HG03095 (cell line): ENCODE results near the gene GREB1.

Experiments used
- ATAC-seq: cut with Tn5 transposase; IDR thresholded peaks from one replicate; pipeline ENCODE4 v1.9.1; 2021; ENCODE audit warnings: moderate library complexity; ENCODE audit not compliant: unreplicated experiment

Gene GREB1

DNA sequence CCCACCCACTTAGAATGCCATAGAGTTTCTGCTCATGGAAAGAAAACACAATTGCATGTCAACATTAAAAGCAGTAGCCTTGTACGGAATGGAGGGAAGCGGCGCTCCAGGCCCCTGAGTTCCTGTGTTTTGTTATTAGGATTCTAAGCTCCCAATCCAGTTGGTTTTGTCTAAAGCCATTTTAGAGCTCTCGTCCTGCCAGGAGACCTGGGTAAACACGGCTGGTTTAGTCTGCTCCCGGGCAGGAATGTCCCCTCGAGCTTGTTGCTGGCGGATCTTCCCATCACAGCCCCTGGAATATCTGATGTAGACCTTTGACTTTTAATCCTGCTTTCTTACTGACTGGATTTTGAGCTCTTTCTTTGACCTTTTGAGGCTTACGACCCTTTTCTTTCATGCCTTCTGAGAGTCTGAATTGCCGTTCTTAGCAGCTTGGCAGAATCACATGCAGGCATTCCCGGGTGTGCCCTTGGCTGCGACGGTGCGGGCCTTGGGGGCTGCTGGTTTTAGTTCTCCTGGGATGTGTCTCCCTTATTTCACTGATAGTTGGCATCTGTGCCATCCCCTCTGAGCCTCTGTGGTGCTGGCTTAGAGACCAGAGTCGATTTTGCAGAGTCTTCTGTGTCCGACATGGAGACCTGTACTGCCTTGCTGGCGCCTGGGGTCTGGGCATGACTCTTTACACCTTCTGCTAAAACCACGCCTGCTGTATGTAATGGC lies 25.4 kb downstream of the GREB1 start:
- ATAC-seq: no peak

DNA sequence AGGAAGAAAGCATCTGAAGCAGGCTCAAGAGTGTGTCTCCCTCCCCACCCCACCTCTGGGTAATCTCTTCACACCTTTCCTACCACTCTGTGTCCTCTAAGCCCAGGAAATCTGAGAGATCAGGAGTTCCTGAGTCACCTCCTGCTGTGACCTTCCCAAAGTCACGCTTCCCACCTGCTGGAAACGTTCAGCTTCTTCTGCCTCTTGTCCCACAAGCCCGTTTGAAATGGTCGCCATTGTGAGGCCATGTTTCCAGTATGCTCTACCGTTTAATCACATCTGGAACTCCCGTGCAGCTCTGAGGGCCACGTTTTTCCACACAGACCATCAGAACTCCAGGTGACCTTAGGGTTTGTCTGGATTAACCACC lies 25.9 kb downstream of the GREB1 start:
- ATAC-seq: no peak

DNA sequence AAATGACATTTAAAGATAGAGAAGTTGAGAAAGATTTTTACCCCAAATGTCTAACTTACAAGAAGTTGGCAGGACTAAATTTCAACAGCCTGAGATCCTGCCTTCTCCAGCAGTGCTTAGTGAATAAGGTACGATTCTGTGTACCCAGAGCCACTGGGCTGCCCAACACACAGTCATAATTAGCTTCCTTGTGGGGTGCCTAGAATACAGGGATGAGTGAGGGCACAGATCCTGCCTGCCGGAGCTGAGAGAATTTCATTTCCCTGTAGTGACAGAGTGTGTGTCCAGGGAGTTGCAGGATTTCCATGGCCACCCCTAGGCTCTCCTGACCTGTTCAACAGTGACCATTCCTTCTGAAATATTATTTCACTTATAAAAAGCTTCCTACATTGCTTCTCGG lies 27.0 kb downstream of the GREB1 start:
- no peak for ATAC-seq

DNA sequence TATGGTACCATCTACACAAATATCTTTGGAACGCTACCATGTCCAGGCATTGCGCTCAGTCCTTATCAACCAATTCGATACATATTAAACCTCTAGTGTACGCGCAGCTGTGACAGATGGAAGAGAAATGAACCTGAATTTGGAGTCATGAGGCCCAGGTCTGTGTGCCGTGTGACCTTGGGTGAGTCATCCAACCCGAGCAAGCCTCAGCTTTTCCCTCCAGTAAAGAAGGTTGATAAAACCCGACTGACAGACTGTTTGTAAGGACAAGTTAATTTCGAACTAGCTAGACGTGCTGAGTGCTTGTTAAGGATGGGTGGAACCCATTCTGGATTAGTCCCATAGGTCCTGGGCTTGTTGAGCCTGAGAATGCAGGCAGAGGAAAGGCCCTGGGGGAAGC lies 28.2 kb downstream of the GREB1 start:
- ATAC-seq: no peak

DNA sequence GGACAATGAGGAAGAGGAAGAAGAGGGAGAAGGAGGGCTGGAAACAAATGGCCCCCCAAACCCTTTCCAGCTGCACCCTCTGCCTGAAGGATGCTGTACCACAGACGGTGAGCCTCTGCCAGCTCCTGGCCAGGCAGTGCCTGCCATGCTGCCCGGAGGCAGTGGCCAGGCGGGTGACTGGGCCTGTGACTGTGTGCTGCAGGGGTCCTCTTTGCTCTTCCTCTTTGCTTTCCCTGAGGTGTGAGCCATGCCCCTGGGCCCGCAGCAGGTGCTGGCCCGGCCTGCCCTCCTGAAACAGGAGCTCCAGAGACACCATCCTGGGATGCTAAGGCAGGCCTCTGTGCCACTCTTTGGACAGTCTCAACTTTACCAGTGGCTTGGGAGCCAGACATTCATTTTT lies 28.6 kb downstream of the GREB1 start:
- ATAC-seq: no peak

DNA sequence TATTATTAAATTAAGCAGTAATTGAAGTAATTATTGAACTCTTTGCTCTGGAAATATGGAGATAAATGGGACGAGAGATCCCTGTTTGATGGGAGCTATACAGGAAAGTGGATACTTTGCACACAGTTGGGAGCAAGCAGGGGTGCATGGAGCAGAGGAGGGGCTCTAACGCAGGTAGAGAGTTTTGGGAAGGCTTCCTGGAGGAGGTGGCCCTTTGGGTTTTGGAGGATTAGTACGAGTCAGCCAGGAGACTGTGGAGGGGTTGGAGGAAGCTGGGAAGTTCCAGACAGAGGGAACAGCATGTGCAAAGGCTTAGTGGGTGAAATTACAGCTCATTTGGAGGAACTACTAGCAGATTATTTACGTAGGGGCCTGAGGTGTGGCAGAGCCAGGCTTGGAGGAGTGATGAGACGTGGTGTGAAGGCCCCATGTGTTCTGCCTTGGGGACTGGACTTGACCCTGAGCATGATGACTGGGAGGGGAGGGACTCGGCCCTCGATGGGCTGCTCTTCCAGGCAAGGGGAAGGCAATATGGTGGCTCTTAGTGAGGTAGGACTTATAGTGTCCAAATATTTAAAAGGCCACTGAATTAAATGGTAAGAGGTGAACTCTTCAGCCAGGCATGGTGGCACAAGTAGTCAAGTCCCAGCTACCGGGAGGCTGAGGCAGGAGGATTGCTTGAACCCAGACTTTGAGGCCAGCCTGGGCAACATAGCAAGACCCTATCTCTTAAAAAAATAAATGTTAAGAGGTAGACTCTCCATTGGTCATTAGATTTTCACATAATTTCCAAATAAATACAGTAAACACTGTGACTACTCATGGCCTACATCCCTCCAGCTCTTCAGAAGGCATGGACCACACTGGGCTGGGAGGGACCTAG lies 30.2 kb downstream of the GREB1 start:
- ATAC-seq: no peak

DNA sequence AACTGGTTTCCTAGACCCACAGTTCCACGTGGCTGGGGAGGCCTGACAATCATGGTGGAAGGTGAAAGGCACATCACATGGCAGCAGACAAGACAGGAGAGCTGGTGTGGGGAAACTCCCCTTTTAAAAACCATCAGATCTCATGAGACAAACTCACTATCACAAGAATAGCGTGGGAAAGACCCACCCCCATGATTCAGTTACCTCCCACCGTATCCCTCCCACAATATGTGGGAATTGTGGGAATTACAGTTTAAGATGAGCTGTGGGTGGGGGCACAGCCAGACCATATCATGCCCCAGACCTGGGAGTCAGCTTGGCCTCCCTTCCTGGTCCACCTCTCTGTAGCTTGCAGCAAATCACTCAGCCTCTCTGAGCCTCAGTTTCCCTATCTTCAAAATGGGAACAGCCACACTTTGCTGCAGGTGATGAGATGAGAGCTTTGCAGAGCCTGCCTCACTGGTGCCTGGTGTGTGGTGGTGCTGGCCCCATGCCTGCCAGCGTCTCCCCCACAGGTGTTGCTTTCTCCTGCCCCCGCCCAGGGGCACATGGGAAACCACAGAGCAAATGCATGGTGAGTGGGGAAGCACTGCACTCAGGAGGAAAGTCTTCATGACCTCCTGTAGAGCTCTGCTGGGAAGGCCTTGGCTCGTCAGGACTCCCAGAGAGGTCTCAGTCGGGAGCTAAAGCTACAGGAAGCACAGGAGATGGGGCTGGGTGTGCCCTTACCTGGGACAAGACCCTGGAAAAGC lies 31.1 kb downstream of the GREB1 start:
- ATAC-seq: no peak

DNA sequence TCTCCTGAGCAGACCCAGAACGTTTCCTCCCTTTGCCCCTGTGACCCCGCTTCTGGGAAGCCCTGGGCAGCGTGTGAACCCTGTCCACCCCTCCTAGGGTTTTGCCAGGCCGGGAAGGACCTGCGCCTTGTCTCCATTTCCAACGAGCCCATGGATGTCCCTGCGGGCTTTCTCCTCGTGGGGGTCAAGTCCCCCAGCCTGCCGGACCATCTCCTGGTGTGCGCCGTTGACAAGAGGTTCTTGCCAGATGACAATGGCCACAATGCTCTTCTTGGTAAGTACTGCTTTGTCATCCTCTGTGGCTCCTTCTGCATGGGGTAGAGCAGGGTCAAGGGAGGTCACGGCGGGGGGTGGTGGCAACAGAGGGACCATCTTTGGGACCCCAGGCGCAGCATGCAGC lies 32.5 kb downstream of the GREB1 start:
- no peak for ATAC-seq

DNA sequence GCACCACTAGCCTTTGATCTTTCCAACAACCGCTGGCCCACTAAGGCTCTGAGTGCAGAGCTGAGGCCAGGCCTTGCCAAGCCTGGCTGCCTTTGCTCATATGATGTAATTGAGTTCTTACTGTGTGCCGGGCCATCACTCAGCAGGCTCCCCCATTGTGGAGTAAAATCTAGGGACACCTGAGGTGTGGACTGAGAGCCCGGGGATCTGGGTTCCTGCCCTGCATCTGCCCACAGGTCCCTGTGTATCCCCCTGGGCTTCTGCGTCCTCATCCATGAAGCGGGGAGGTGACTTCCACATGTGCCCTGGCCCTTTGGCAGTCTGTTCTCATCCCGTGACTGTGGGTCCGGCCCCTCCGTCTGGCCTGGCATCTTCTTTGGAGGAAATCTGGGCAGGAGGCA lies 33.8 kb downstream of the GREB1 start:
- no peak for ATAC-seq

DNA sequence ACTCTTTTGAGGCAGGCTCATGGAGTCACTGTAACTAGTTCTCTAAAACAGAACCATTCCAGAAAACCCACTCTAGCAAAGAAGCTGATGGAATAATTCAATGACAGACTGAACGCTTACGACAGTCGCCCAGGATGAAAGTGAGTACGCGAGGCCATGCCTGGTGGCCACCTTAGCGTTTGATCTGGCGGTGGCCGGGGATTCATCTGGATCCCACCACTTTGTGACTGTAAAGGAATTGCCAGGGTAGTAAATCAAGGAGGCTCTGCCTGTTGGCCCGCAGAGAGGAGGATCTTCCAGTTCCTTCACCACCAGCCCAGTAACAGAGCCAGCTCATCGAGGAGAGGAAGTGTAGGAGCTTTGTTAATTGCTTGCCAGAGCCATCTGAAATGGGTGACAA lies 34.6 kb downstream of the GREB1 start:
- ATAC-seq: no peak

DNA sequence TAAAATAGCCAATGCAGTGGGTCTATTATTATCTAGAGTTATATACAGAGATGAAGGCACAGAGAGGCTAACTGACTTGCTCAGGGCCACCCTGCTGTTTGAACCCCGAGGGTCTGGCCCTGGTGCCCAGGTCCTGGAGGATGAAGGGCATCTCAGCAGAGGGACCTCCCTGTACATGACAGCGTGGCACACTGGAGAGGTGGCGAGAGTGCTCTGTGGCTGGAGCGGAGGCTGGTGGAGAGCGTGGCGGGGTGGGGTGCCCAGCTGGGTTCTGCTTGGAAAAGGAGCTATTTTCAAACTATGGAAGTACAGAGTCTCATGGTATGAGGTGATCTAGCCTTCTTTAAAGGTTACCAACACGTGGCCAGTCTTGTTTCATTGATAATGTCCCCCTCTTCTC lies 35.8 kb downstream of the GREB1 start:
- no peak for ATAC-seq

DNA sequence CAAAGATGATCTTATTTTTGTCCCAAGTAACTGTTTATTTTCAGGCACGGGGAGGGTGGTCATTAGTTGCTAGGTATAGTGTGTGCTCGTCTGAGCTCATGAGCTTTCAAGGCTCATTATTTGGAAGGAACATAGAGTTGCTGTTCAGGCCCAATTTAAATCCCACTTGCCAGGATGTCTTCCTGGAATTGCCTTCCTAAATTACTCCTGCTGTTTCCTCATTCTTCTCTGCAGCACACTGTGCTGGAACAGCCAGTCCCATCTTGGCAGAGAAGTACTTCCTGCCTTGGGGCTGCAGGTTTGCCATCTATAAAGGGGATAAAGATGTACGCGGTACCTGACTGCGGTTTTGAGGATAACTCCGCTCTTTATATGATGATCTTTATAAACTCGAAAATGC lies 37.3 kb downstream of the GREB1 start:
- ATAC-seq: no peak

DNA sequence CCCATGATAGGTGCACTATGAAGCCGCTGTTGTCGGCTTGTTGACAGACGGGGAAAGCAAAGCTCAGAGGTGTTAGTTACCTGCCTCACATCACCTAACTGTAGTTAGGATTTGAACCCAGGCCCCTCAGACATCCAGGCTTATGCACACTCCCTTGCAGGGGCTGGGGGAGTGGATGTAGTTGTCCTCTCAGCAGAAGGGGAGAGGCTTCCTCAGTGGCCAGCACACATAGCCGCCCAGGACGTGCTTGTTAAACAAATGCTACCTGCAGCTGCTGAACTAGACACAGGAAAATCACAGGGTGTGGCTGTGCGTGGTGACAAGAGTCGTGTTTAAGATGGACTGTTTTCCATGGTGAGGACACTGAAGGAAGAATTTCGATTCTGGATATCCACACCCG lies 39.2 kb downstream of the GREB1 start:
- no peak for ATAC-seq

DNA sequence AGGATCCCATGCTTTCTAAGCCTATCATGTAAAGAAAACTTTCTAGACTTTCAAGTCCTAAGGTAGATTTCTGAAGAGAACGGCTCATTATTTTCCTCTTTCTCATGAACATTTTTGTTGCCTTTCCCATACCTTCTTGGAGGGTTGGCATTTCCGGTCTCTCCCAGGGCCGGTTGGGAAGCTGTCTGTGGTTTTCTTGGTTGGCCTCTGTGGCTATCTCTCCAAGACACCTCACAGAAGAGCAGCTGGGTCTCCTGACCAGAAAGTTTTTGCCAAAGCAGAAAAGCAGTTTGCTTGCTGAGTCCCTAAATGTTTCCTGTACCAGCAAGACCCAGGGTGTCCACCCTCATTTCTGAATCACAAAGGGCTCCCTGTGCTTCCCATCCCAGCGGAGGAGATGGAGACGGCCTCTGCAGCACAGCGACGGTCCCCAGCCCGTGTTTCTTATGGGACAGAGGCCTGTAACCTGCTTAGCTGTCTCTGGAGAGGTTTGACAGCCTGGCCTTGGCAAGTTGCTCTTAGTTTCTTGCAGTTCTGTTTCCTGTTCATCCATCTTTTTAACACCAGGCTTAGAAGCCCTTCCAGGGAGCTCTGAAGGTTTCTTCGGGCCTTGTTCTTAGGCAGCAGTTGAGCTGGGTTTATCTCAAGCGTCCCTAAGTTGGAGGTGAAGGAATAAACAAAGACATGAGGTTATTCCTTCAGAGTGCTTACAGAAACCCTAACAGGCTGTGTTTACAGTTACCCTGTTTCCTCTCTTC lies 39.8 kb downstream of the GREB1 start:
- ATAC-seq: no peak

DNA sequence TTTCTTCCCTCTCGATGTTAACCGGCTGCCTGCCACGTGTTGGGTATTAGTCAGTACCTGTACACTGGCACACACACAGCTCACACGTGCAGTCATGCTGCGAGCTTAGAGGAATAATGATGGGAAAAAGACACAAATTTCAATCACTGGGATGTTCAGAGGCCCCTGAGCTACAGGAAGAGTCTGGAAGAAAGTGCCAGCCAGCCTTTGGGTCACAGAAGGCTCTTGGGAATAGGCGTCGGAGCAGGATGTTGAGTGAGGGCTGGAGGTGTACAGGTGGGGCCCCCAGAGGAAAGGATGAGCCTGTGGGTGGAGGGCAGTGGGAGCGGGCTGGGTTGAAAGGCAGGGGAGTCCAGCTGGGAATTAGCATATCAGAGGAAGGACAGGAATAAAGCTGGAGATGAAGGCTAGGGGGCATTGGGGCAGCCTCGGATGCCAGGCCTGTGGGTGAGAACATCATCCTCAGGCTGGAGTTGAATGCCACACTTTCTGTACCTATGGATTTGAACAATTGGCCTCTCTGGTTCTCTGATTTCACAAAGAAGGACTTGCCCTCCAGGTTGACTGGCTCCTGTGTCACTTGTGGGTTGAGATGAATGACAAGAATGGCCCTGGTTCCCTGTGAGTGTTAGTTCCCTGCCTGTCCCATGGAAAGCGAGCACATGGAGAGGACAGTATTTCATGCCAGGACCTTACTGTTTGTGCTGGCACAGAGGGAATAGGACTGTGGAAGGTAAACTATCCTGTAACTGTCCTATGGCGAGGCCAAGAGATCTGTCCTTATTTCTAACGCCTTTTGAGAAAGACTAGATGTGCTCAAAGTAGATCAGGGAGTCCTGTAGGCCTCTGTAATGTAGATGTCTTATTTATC lies 40.6 kb downstream of the GREB1 start:
- no peak for ATAC-seq

DNA sequence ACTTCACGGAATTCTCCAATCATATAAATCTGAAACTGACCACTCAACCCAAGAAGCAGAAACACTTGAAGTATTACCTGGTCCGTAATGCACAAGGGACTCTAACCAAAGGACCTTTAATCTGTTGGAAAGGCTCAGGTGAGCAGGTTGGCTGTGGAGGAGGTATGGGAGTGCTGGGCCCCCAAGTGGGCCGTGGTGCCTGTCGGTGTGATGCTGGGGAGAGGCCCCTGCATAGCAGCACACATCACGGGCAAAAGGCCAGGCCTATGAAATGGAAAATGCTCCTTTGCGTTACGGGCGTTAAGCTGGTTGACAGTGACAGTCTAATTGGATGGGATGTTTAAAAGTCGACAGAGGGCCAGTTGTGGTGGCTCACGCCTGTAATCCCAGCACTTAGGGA lies 42.6 kb downstream of the GREB1 start:
- no peak for ATAC-seq

DNA sequence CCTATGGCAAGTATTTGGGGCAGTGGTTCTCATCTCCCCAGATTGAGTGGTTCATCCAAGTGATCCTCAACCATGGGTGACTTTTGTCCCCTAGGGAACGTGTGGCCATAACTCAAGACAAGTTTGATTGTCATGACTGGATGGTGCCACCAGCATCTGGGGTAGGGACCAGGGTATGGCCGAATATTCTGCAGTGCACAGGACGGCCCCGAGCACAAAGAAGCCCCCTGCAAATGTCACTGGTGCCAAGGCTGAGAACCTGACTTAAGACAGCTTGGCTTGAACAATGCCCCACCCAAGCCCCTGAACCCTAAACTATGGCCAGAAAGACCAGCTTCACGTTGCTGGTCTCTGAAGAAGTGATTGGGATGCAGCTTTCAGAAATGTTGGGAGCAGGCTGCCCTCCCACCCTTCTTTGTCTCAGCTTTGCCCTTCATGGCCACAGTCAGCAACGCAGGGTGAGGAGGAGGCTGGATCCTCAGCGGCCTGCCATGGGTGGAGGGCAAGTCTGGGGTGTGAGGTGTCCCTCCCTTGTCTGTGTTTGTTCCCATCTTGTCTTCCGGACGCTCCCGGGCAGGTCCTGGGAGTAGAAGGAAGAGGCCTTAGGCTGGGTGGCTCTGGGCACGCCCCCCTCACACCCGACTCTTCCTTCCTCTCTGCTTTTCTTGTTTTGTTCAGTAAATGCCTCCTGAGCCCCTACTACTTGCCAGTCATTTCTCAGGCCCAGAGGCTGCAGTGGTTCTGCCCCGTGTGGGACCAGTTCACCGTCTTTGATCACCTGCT lies 43.4 kb downstream of the GREB1 start:
- ATAC-seq: no peak

DNA sequence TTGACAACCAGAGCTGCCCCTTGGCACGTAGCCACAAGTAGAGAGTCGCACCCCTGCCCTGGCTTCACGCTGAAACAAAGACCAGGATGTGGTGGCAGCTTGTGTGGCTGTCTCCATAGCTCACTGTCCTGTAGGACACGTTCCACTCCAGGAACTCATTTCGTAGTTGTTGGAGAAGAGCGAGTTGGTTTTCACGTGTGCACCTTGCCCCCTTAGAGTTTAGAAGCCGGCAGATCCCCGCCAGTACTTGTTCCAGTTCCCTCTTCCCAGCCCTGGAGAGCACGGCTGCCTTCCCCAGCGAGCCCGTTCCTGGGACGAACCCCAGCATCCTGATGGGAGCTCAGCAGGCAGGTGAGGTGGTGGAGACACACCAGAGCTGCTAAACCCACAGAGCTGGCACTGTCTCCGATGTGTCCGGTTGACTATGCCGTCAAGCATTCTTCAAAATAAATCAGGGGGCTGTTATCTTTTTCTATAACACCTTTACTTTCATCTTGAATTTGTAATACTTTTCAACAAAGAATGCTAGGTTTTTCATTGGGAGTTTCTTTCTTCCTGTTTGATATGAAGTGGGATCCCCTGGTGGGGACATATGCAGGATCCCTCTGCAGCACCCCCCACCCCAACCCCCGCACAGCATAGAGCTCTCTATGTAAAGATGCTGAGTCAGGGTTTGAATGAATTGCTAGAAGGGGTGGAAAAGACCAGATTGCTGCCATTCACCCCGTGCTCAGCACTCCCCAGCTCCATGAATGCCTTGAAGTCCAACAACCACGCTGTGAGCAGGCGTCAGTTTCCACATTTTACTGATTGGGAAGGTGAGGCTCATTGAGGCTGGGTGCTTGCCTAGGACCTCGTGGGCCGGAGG lies 44.5 kb downstream of the GREB1 start:
- no peak for ATAC-seq
